ENCODE results near the gene TBX10.
"Not testable (repeated sequence)": the region's sequence is repeated elsewhere in the genome, so short reads cannot be mapped to it uniquely, and the experiment has no call there.

- TF ChIP-seq, protein P1, sequence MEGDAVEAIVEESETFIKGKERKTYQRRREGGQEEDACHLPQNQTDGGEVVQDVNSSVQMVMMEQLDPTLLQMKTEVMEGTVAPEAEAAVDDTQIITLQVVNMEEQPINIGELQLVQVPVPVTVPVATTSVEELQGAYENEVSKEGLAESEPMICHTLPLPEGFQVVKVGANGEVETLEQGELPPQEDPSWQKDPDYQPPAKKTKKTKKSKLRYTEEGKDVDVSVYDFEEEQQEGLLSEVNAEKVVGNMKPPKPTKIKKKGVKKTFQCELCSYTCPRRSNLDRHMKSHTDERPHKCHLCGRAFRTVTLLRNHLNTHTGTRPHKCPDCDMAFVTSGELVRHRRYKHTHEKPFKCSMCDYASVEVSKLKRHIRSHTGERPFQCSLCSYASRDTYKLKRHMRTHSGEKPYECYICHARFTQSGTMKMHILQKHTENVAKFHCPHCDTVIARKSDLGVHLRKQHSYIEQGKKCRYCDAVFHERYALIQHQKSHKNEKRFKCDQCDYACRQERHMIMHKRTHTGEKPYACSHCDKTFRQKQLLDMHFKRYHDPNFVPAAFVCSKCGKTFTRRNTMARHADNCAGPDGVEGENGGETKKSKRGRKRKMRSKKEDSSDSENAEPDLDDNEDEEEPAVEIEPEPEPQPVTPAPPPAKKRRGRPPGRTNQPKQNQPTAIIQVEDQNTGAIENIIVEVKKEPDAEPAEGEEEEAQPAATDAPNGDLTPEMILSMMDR (IDR thresholded peaks at IDR 0.05) = not testable (repeated sequence)
- TF ChIP-seq POLR2A, POLR2AphosphoS5, EP300 (IDR thresholded peaks at IDR 0.05): not testable (repeated sequence)
These were observed 16.7 kb downstream of the TBX10 start for GRCh38 chr11:67622905-67623304.

All from upper lobe of left lung (tissue), 4 donors.